ENCODE results near the gene IP6K3.

Gene IP6K3

GRCh38 chr6:33688006-33688405, 58.7 kb downstream of the IP6K3 start:
- no peak for TF ChIP-seq CTCF (IDR thresholded peaks at IDR 0.05; ENCODE audit: low read depth, low read length)
- H3K4me3 ChIP-seq (ENCODE audit: low read depth, low read length) = no peak overlapping the region

GRCh38 chr6:33686981-33687975, 59.4 kb downstream of the IP6K3 start:
- no peak for TF ChIP-seq CTCF (IDR thresholded peaks at IDR 0.05; ENCODE audit: low read depth, low read length)
- no peak overlapping the region for H3K4me3 ChIP-seq (ENCODE audit: low read depth, low read length)

GRCh38 chr6:33686225-33686924, 60.3 kb downstream of the IP6K3 start:
- H3K4me3 ChIP-seq (ENCODE audit: low read depth, low read length) = no peak overlapping the region
- TF ChIP-seq CTCF (IDR thresholded peaks at IDR 0.05; ENCODE audit: low read depth, low read length) = no peak

GRCh38 chr6:33685411-33686224, 61.1 kb downstream of the IP6K3 start:
- no peak for TF ChIP-seq CTCF (IDR thresholded peaks at IDR 0.05; ENCODE audit: low read depth, low read length)
- H3K4me3 ChIP-seq (ENCODE audit: low read depth, low read length) = no peak overlapping the region

- no peak for TF ChIP-seq CTCF (IDR thresholded peaks at IDR 0.05; ENCODE audit: low read depth, low read length)
- H3K4me3 ChIP-seq (ENCODE audit: low read depth, low read length) = no peak overlapping the region
Measured at GRCh38 chr6:33684983-33685382, 61.7 kb downstream of the IP6K3 start.

GRCh38 chr6:33684428-33684896, 62.2 kb downstream of the IP6K3 start:
- no peak overlapping the region for H3K4me3 ChIP-seq (ENCODE audit: low read depth, low read length)
- no peak for TF ChIP-seq CTCF (IDR thresholded peaks at IDR 0.05; ENCODE audit: low read depth, low read length)
